ENCODE measurements around the gene OTOF. TPM values are rescaled to one million over a fixed set of nuclear protein-coding genes. Genes with fewer than 3 reads are reported as not detected.

OTOF gene
- total and polyA plus RNA-seq, 9 of the 15 experiments (the other 6 are each of a cell fraction or from before 2014, with no cell fraction given) = 0.03 to 0.11 (median 0.06) TPM; not detected in 5

- in situ Hi-C loops (cut with MboI) (no loop called here), intact Hi-C loops (cut with micrococcal nuclease) (no loop called here)
- Histone ChIP-seq H3K4me3 (no peak overlapping the region), H4K20me1 (replicated peaks; ENCODE audit: control insufficient read depth, insufficient read depth, low read length) (no peaks in the 10 kb centered on the region), H3K36me3 (ENCODE audit: control insufficient read depth, insufficient read depth, low read length) (no peaks in the 10 kb centered on the region), H3K27ac (ENCODE audit: extremely low read depth, low read depth, low read length) (no peak overlapping the region), H3K4me2 (ENCODE audit: insufficient read depth, low read length) (no peak overlapping the region), H3K9me3 (replicated peaks; ENCODE audit: control insufficient read depth, insufficient read depth, low read depth, low read length) (no peaks in the 10 kb centered on the region; the same call in 1 of the 2 replicates), H3K4me1 (replicated peaks in 1 of 2; ENCODE audit: control insufficient read depth in 2 of 2, insufficient read depth in 2 of 2, low read length in 2 of 2) (no peaks in the 10 kb centered on the region; a peak in 1 of 5 replicates), H3K27me3 (ENCODE audit: control insufficient read depth in 2 of 2, insufficient read depth in 2 of 2, low read length in 2 of 2) (0 out of 5 replicates have a peak, but pooled peaks cover 0 to 4% of the 10 kb centered on the region in 2 experiments), H3K79me2 (ENCODE audit: control insufficient read depth, insufficient read depth, low read length) (no peaks in the 10 kb centered on the region), H3K9ac (ENCODE audit: insufficient read depth in 1 of 2, low read depth in 2 of 2, low read length in 2 of 2) (no peak overlapping the region), H2AFZ (ENCODE audit: low read depth, low read length) (no peak overlapping the region), H3K9me1 (ENCODE audit: control insufficient read depth, insufficient read depth, low read length) (no peaks in the 10 kb centered on the region)
- TF ChIP-seq SNAPC5 (CRISPR knock-in tag; IDR thresholded peaks at IDR 0.05) (no peak), THAP7 (CRISPR knock-in tag; IDR thresholded peaks at IDR 0.05) (no peak), KAT7 (CRISPR knock-in tag; IDR thresholded peaks at IDR 0.05; ENCODE audit: borderline replicate concordance) (no peak), ZFP30 (CRISPR knock-in tag; IDR thresholded peaks at IDR 0.05; ENCODE audit: borderline replicate concordance) (no peak), USF1 (CRISPR knock-in tag; IDR thresholded peaks at IDR 0.05) (no peak), TCF3 (CRISPR knock-in tag; IDR thresholded peaks at IDR 0.05) (no peak), JUN (IDR thresholded peaks at IDR 0.05; ENCODE audit: borderline replicate concordance, low read depth, low read length) (no peak), JUN (CRISPR knock-in tag; IDR thresholded peaks at IDR 0.05; ENCODE audit: borderline replicate concordance) (no peak), JUNB (CRISPR knock-in tag; conservative IDR thresholded peaks at IDR 0.05) (no peak), ZNF174 (CRISPR knock-in tag; IDR thresholded peaks at IDR 0.05) (no peak), NUFIP1 (IDR thresholded peaks at IDR 0.05; ENCODE audit: partially characterized antibody) (no peak)
- no TSS peak for BruUV-seq (replicated peaks)
- CTCF ChIA-PET (ENCODE audit: low intra/inter-chr PET ratio) = no interaction called here
- POLR2A ChIA-PET = interaction anchor here (1.1 to 2.9 kb wide), 7 partner anchors 9 to 188 kb away, joined by 3 to 16 read pairs (median 3); partner anchors contain the start of genes HADHA and HADHB
- no peak for FAIRE-seq
- WGBS (ENCODE audit: insufficient coverage, low coverage, missing lambda C conversion rate) = 4% methylated on average over 2 of the region's 2 CpGs
- ATAC-seq = no peak
- DNase-seq (ENCODE audit: extremely low read depth in 1 of 4, low spot score in 3 of 4) = no peak
Measured at GRCh38 chr2:26432859-26433258, 45.1 kb downstream of the OTOF start.
